ENCODE measurements around the gene TBC1D1.

The TBC1D1 gene, protein sequence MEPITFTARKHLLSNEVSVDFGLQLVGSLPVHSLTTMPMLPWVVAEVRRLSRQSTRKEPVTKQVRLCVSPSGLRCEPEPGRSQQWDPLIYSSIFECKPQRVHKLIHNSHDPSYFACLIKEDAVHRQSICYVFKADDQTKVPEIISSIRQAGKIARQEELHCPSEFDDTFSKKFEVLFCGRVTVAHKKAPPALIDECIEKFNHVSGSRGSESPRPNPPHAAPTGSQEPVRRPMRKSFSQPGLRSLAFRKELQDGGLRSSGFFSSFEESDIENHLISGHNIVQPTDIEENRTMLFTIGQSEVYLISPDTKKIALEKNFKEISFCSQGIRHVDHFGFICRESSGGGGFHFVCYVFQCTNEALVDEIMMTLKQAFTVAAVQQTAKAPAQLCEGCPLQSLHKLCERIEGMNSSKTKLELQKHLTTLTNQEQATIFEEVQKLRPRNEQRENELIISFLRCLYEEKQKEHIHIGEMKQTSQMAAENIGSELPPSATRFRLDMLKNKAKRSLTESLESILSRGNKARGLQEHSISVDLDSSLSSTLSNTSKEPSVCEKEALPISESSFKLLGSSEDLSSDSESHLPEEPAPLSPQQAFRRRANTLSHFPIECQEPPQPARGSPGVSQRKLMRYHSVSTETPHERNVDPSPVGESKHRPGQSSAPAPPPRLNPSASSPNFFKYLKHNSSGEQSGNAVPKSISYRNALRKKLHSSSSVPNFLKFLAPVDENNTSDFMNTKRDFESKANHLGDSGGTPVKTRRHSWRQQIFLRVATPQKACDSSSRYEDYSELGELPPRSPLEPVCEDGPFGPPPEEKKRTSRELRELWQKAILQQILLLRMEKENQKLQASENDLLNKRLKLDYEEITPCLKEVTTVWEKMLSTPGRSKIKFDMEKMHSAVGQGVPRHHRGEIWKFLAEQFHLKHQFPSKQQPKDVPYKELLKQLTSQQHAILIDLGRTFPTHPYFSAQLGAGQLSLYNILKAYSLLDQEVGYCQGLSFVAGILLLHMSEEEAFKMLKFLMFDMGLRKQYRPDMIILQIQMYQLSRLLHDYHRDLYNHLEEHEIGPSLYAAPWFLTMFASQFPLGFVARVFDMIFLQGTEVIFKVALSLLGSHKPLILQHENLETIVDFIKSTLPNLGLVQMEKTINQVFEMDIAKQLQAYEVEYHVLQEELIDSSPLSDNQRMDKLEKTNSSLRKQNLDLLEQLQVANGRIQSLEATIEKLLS (N-terminal part only)
- 65.1 to 105 (median 66.2) reads per million in 3 experiments for total RNA-seq

DNA sequence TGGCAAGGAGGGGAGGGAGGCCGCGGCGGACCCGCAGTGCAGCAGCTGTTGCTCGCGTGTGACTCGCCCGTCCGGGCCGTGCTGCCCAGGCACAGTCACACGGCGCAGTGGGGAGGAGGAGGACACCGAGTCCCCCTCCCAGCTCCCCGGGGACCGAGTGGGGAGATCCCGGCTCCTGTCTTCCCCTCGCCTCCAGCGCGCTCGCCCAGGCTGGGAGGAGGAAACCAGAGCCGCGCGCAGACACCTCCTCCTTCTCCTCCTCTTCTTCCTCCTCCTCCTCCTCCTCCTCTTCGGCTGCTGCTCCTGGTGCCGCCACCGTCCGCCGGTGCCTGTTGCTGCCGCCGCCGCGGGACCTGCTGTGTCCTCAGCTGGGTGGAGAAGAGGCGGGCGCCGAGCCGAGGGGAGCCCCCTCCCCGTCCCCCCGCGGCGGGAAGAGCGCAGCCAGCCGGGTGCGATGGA lies at the start of gene TBC1D1:
TSS of gene TBC1D1 (plus strand) at position 284 of the 459 bp plus-strand sequence. CDS start 11,012 bp downstream, outside the sequence.
- DNase-seq = no peak

DNA sequence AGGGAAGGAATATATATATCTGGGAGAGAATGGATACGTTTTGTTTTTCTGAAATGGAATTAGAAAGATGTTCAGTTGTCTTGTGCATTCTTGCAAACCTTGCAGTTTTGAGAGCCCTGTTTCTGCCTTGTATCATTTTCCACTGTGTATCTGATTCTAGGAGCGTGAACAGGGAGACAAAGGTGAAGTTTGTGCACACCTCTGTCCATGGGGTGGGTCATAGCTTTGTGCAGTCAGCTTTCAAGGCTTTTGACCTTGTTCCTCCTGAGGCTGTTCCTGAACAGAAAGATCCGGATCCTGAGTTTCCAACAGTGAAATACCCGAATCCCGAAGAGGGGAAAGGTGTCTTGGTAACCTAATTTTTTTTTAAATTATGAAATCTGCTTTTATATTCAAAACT lies 46.7 kb upstream of the TBC1D1 start:
- no peak for DNase-seq

DNA sequence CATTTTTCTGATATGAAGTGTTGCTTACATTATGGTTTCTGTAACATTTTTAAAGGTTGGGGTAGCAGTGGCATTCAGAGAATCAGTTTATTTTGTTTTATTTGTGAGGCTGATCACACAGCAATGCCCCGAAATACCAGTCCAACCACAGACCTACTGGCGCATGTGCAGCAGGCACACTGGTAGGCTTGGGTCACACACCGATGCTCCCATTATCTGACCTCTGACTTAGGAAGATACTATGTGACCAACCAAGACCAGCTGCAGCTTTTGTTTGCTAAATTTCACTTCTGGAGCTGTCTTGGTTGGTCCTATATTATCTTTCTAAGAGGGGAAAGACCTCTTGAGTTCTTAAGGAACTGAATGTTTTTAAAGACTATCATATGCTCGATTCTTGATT lies 45.7 kb upstream of the TBC1D1 start:
- DNase-seq = no peak

DNA sequence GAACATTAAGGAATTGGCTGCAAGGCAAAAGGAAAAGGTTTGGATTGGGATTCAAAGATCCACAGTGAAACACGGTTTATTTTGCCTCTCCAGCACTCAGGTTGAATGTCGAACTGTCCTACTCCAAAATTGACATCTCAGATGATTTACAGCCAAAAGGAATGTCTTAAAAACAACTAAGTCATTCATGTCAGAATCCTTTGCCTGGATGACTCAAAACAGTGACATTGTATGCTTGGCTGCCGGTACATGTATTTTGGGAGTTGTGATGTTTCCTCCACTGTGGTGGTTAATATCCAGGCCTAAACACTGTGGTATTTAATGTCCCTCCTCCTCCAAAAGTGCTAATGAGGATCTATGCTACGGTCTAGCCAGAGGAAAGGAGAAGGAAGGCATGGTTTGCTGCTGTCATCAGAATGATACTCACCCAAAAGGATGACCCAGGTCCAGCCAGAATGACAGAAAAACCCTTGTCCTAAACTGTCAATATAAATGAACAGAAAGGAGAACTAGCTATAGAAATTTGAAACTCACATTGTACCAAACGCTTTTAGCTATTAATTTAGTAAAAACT lies 43.5 kb upstream of the TBC1D1 start:
- no peak for DNase-seq

DNA sequence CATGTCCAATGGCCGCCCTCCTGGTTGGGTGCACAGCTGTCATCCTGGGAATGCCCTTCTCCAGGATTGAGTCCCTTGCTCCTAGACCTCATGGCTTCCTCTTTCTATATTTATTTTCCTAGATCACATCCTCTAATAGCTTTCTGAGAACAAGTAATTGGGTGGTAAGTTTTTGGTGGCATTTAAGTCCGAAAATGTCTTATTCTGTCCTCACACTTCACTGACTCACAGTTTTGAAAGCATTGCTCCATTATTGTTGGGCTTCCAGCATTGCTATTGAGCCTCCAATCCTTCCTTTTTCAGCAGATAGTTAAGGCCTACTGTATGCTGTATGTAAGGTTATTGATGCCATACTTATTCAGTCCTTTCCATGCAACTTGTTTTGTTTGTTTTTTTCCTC lies 38.5 kb upstream of the TBC1D1 start:
- DNase-seq = no peak

DNA sequence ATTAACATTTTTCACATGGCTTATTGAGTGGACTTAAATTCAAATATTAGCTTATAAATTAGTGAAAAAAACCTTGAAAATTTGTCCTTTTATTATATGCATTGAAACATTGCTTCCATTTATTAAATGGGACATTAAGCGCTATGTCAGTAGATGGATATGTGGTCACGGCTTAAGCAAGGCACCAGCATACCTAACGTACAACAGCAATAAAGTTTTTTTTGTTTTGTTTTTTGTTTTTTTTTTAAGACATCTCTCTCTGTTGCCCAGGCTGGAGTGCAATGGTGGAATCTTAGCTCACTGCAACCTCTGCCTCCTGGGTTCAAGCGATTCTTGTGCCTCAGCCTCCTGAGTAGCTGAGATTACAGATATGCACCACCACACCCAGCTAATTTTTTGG lies 32.8 kb upstream of the TBC1D1 start:
- no peak for DNase-seq

DNA sequence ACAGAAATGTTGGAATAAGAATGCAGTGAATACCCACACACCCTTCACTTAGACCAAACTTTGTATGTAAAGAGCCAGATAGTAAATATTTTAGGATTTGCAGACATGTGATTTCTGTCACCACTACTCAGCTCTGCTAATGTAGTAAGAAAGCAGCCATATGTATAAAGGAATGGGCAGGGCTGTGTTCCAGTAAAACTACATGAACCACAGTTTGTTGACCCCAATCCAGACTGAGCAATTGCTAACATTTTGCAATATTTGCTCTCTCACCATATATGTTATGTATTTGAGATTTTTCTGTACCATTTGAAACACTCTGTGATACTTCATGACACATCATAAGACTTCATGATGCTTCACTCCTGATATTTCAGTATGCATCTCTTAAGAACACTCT lies 32.0 kb upstream of the TBC1D1 start:
- DNase-seq = no peak

DNA sequence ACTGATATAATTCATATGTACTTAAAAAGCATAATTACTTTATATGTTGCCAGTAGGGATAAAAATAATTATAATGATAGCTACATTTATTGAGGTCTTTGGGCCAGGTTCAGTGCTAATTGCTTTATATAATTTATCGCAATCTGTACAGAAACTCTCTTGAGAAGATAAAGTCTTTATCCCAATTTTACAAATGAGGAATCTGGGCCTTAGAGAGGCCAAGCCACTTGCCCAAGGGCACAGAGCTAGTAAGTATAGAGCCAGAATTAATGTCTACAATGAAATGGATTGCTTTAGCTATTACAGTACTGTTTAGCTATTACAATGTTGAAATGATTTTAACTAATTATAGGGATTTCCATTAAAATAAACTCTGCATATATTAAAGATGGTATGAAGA lies 30.6 kb upstream of the TBC1D1 start:
- DNase-seq = no peak

DNA sequence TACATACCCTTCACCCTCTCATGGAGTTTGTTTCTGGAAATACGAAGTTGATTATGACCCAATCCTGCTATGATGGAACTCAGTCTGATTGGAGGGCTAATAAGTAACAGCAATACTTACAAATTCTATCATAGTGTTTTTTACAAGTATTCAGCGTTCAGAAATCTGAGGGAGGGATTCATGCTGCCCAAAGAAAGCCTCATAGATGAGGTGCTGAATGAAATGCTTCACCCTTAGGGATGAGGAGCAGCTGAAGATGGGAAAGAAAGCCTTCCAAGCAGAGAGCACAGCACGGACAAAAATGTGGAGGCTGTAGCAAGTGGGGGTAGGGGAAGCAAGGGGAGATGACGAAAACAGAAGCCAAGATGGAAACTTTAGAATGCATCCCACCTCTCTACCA lies 27.9 kb upstream of the TBC1D1 start:
- DNase-seq = no peak

DNA sequence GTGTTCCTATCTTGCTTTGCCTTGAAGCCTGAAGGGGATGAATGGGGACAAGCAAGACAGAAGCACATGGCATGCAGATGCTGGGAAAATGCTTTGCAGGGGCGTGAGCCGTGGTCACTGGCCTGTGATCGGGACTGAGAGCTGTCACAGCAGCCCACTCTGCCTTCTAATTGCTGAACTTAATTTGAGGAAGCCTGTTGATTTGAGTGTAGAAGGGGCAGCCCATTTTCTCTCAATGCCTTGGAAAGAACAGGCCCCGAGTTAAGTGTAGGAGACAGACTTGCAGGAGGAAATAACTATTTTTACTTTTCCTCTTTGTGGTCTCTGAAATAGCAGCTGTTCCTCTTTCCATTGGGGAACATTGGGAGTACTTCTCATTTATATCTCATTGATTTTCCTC lies 26.1 kb upstream of the TBC1D1 start:
- DNase-seq = no peak

DNA sequence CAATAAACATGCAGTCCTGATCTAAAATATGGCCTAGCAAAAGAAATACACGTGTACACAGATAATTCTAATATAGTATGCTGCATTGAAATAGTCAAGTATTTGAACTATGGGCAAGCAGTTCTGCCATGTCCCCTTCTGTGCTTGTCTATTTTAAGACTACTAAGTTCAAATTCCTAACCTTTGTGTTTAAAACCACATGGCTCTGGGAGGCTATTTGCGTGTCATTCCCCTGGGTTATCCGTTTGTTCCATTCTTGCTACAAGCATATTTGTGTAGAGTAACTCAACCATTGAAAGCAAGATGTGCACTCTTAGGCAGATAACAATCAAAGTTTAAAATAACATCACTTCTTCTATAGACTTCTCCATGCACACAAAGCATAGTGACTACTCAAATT lies 25.4 kb upstream of the TBC1D1 start:
- no peak for DNase-seq

DNA sequence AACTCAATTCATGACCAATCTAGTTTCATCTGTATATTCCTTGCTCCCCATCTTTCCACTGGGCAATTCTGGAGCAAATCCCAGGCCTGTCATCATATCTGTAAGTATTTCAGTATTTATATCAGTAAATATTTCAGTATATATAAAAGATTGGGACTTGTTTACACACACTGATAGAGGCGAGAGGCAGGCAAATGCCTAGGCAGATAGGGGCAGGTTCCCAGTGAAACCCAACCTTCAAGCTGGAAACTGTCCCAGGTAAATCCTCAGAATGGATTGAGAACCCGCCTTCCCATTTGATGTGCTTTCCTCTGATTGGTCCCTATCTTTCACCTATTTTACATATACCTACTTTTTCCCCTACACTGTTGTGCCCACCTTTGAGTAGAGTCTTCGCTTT lies 23.8 kb upstream of the TBC1D1 start:
- DNase-seq = no peak

DNA sequence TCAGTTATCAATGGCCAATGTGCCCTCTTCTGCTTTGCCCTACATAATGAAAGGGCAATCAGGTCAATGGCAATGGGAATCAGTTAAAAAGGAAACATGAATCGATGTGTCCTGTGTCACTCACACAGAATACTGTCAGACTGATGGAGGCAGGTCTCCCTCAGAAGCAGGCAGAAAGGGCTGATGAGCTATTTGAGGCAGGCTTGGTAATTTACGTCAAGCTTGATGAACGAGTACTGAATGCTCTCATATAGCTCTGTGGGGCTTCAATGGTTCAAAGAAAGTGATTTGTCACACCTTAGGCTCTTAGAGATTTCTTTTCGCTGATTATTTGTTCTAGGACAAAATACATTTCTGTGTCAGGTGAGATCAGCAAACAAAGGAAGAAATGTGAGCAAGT lies 22.6 kb upstream of the TBC1D1 start:
- DNase-seq = no peak

DNA sequence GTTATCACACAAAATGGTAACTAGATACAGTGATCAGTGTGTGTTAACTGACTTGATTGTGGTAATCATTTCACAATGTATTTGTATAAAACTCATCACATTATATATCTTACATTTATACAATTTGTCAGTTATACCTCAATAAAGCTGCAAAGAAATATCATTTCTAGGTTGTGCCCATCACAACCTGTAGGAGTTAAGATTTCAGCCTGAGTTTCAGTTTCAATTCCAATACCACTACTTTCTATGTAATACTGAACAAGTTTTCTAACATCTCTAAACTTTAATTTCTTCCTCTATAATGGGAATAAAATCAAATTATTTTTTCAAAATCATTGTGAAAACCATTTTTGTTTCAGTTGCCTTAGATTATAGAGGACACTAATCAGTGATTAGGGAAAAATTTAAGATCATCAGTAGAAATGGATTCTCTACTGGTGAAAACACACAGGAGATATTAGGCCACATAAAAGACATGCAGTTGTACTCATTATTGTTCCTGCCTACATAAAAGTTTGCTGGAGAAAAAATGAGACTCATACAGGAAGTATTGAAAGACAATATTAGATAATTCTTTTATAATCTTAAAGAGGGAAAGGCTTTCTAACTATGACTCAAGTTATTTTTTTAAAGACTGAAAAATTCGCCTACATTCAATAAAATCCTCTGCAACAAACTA lies 18.4 kb upstream of the TBC1D1 start:
- no peak for DNase-seq

DNA sequence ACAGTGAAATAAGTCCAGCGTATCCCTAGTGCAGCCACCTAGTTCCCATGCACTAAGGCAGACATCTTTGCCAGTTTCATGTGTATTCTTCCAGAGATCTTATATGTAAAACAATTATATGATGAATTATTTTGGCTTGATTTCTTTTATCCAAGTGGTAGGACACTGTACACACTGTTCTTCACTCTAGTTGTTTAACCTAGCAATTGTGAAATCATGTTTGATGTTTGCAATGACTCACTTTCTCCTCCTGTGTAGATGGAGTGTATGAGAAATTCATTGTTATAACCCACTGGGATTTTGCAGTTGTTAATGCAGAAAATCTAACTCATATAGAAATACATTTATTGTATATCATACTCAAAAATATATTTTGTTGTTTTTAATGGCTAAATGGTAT lies 17.5 kb upstream of the TBC1D1 start:
- DNase-seq = no peak

DNA sequence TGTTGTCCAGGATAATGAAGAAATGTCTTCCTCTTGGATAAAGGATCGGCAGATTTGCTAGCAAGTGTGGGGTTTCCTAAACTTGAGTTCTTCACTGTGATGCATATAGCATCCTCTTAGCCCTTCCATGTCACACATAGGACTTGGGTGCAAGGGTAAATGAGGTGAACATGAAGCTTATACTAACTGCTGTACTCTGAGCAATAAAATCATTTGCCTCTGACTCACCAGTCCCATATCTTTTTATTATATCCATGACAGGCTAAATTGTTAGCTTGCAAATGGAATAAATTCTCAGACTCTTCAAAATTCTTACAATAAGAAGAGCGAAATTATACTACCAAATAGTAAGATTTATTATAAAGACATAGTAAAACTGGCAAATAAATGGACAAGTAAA lies 14.7 kb upstream of the TBC1D1 start:
- DNase-seq = no peak

DNA sequence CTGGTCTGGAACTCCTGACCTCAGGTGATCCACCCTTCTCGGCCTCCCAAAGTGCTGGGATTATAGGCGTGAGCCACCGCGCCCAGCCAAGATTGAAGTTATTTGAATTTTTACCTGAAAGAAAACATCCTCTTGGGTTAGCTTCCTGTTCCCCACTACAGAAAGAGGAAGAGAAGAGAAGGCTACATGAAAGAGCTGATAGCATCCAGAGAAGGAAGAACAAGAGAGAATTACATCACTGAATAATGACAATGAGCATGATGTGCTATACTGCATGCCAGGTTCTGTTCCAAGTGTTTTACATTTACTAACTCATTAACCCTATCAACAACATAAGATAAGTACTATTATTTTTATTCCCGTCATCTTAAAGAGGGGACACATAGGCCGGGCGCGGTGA lies 11.5 kb upstream of the TBC1D1 start:
- DNase-seq = no peak

DNA sequence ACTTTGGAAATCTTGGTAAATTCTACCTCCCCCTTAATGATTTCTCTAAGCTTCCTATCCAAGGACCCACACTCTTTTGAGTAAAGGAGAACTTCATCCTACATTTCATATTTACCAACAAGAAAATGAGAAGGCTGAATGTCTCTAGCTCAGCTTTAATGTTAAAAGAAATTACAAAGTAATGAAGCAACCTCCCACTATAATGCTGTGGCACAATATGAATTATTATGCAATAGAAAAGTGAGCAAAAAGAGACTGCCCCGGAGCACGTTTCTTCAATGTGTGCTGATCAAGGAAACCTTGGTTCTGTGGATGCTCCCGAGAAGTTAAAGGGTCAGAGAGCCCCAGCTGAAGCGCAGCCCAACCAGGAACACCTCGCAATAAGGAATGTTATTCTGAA lies 9.1 kb upstream of the TBC1D1 start:
- DNase-seq = no peak

DNA sequence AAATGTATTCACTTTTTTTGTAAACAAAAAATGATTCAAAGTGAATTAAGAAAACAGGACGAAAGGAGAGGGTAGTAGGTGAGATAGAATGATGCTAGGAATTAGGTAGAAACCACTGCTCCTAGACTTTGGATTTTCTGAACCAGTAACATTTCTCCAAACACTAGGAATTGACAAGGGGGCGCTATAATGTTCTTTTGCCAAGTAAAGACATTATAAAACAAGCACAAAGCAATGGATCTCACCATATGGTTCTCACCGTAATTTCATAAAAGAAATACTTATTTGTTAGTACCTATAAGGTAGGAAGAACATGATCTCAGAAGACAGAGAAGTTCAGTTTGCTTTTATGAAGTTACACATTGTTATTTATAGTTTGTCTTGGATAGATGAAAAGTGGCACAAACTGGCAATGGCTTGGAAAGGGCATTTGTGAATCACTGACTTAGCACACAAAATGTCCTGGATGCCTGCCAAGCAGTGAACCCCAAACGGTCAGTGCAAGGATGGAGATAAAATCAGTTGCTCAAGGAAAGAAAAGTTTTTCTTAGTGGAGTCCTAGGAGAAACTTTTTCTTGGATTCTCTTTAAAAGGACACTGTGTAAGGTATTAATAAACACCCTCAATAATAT lies 8.1 kb upstream of the TBC1D1 start:
- no peak for DNase-seq

DNA sequence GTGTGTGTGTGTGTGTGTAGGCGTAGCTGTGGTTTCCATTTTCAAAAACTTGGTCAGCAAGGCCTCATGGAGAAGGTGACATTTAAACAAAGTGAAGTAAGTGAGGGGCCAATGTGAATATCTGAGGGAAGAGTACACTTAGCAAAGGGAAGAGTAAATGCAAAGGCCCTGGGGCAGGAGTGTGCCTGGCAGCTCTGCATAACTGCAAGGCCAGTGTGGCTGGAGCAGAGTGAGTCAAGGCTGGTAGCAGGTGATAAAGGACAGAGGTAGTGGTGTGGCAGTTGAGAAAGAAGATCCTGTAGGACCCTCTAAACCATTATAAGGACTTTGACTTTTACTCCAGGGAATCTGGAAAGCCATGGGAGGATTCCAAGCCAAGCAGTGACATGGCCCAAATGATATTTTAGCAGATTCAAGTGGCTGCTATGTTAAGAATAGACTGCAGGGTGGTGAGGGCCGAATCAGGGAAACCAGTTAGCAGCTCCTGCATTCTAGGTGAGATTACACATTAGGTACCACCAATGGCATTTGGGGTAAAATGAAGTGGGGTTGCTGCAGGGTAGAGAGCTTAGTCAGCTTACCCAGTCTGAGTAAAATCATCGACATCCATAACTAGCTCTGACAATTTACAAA lies 5.9 kb upstream of the TBC1D1 start:
- DNase-seq = no peak

DNA sequence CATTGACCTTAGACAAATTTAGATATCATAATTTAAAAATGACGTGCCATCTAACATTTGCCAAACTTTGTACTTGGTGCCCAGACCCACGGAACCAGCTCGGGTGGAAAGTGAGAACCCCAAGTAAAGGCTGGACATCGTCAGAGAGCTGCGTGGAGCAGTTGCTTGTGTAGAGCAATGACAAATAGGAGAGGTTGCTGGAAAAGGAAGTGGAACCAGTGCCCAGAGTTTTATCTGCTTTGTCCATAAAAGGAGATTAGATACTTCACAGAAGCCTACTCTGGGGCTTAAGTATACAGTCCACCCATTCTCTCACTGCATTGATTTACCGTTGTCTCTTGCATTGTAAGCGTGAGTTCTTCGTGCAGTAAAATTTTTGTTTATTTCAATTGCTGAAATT lies 5.4 kb upstream of the TBC1D1 start:
- no peak for DNase-seq
